ENCODE data around the gene RNF11. TPM values are rescaled to one million over a fixed set of nuclear protein-coding genes. Genes with fewer than 3 reads are reported as not detected.

RNF11 gene
- total and polyA plus RNA-seq, 2 donors: 122 to 130 TPM

- DNase-seq (ENCODE audit: extremely low spot score): no peak
- WGBS: 62% methylated on average over 15 of the region's 15 CpGs
- Histone ChIP-seq H3K27ac (ENCODE audit: low read depth) (no peak overlapping the region), H3K4me1 (ENCODE audit: insufficient read depth) (no peaks in the 10 kb centered on the region), H3K4me3 (ENCODE audit: low read depth, low read length) (no peak overlapping the region), H3K36me3 (ENCODE audit: insufficient read depth) (no peaks in the 10 kb centered on the region)
Observed at GRCh38 chr1:51310871-51311613, 75.0 kb downstream of the RNF11 start.

GRCh38 chr1:51311826-51312225 lies 75.8 kb downstream of the RNF11 start:
- no peaks in the 10 kb centered on the region for H3K36me3 ChIP-seq (ENCODE audit: insufficient read depth)
- H3K4me3 ChIP-seq (ENCODE audit: low read depth, low read length): no peak overlapping the region
- 97% methylated on average over 5 of the region's 5 CpGs for WGBS
- DNase-seq (ENCODE audit: extremely low spot score): no peak
- H3K4me1 ChIP-seq (ENCODE audit: insufficient read depth): no peaks in the 10 kb centered on the region
- no peak overlapping the region for H3K27ac ChIP-seq (ENCODE audit: low read depth)

GRCh38 chr1:51312718-51313117 lies 76.6 kb downstream of the RNF11 start:
- Histone ChIP-seq H3K27ac (ENCODE audit: low read depth) (no peak overlapping the region), H3K4me3 (ENCODE audit: low read depth, low read length) (no peak overlapping the region), H3K4me1 (ENCODE audit: insufficient read depth) (no peaks in the 10 kb centered on the region), H3K36me3 (ENCODE audit: insufficient read depth) (no peaks in the 10 kb centered on the region)
- no peak for DNase-seq (ENCODE audit: extremely low spot score)
- 79% methylated on average over 4 of the region's 4 CpGs for WGBS

- 91% methylated on average over 5 of the region's 5 CpGs for WGBS
- H3K36me3 ChIP-seq (ENCODE audit: insufficient read depth): no peaks in the 10 kb centered on the region
- DNase-seq (ENCODE audit: extremely low spot score): no peak
- H3K27ac ChIP-seq (ENCODE audit: low read depth): no peak overlapping the region
- no peaks in the 10 kb centered on the region for H3K4me1 ChIP-seq (ENCODE audit: insufficient read depth)
- H3K4me3 ChIP-seq (ENCODE audit: low read depth, low read length): no peak overlapping the region
Observed at GRCh38 chr1:51313268-51313852, 77.3 kb downstream of the RNF11 start.

- H3K4me3 ChIP-seq (ENCODE audit: low read depth, low read length): no peak overlapping the region
- WGBS: 69% methylated on average over 12 of the region's 12 CpGs
- no peaks in the 10 kb centered on the region for H3K4me1 ChIP-seq (ENCODE audit: insufficient read depth)
- peak overlapping the region; percentile 23 for H3K27ac ChIP-seq (ENCODE audit: low read depth)
- no peaks in the 10 kb centered on the region for H3K36me3 ChIP-seq (ENCODE audit: insufficient read depth)
- peak; percentile 70 for DNase-seq (ENCODE audit: extremely low spot score)
Observed at GRCh38 chr1:51313961-51314777, 78.1 kb downstream of the RNF11 start.

GRCh38 chr1:51314974-51315373 lies 78.9 kb downstream of the RNF11 start:
- 79% methylated on average over 3 of the region's 3 CpGs for WGBS
- Histone ChIP-seq H3K27ac (ENCODE audit: low read depth) (no peak overlapping the region), H3K4me1 (ENCODE audit: insufficient read depth) (no peaks in the 10 kb centered on the region), H3K4me3 (ENCODE audit: low read depth, low read length) (no peak overlapping the region), H3K36me3 (ENCODE audit: insufficient read depth) (no peaks in the 10 kb centered on the region)
- DNase-seq (ENCODE audit: extremely low spot score): no peak

- Histone ChIP-seq H3K36me3 (ENCODE audit: insufficient read depth) (no peaks in the 10 kb centered on the region), H3K4me1 (ENCODE audit: insufficient read depth) (no peaks in the 10 kb centered on the region), H3K27ac (ENCODE audit: low read depth) (no peak overlapping the region), H3K4me3 (ENCODE audit: low read depth, low read length) (no peak overlapping the region)
- 86% methylated on average over 9 of the region's 9 CpGs for WGBS
- DNase-seq (ENCODE audit: extremely low spot score): no peak
Observed at GRCh38 chr1:51316113-51316845, 80.2 kb downstream of the RNF11 start.

- 89% methylated on average over 4 of the region's 4 CpGs for WGBS
- no peak for DNase-seq (ENCODE audit: extremely low spot score)
- no peak overlapping the region for H3K27ac ChIP-seq (ENCODE audit: low read depth)
- H3K36me3 ChIP-seq (ENCODE audit: insufficient read depth): no peaks in the 10 kb centered on the region
- no peak overlapping the region for H3K4me3 ChIP-seq (ENCODE audit: low read depth, low read length)
- no peaks in the 10 kb centered on the region for H3K4me1 ChIP-seq (ENCODE audit: insufficient read depth)
Observed at GRCh38 chr1:51316846-51317120, 80.7 kb downstream of the RNF11 start.

GRCh38 chr1:51317798-51318197 lies 81.7 kb downstream of the RNF11 start:
- Histone ChIP-seq H3K4me1 (ENCODE audit: insufficient read depth) (no peaks in the 10 kb centered on the region), H3K4me3 (ENCODE audit: low read depth, low read length) (no peak overlapping the region), H3K36me3 (ENCODE audit: insufficient read depth) (no peaks in the 10 kb centered on the region), H3K27ac (ENCODE audit: low read depth) (no peak overlapping the region)
- WGBS: 87% methylated on average over 7 of the region's 7 CpGs
- DNase-seq (ENCODE audit: extremely low spot score): no peak

GRCh38 chr1:51320967-51321923 lies 85.2 kb downstream of the RNF11 start:
- Histone ChIP-seq H3K4me3 (ENCODE audit: low read depth, low read length) (no peak overlapping the region), H3K36me3 (ENCODE audit: insufficient read depth) (no peaks in the 10 kb centered on the region), H3K4me1 (ENCODE audit: insufficient read depth) (no peaks in the 10 kb centered on the region), H3K27ac (ENCODE audit: low read depth) (no peak overlapping the region)
- DNase-seq (ENCODE audit: extremely low spot score): no peak
- WGBS: 88% methylated on average over 11 of the region's 11 CpGs

GRCh38 chr1:51321924-51322280 lies 85.8 kb downstream of the RNF11 start:
- DNase-seq (ENCODE audit: extremely low spot score): no peak
- Histone ChIP-seq H3K4me1 (ENCODE audit: insufficient read depth) (no peaks in the 10 kb centered on the region), H3K36me3 (ENCODE audit: insufficient read depth) (no peaks in the 10 kb centered on the region), H3K27ac (ENCODE audit: low read depth) (no peak overlapping the region), H3K4me3 (ENCODE audit: low read depth, low read length) (no peak overlapping the region)
- 90% methylated on average over 2 of the region's 2 CpGs for WGBS

GRCh38 chr1:51322417-51323101 lies 86.5 kb downstream of the RNF11 start:
- Histone ChIP-seq H3K36me3 (ENCODE audit: insufficient read depth) (no peaks in the 10 kb centered on the region), H3K4me1 (ENCODE audit: insufficient read depth) (no peaks in the 10 kb centered on the region), H3K27ac (ENCODE audit: low read depth) (no peak overlapping the region), H3K4me3 (ENCODE audit: low read depth, low read length) (no peak overlapping the region)
- DNase-seq (ENCODE audit: extremely low spot score): no peak
- 86% methylated on average over 4 of the region's 4 CpGs for WGBS

Data from urinary bladder (tissue), 4 donors.